HG03108 (cell line): Measurements from ENCODE around the gene ARMC6.

Experiments used
- ATAC-seq: cut with Tn5 transposase; IDR thresholded peaks from one replicate; pipeline ENCODE4 v1.9.1; 2021; ENCODE audit warnings: moderate library complexity; ENCODE audit not compliant: unreplicated experiment

The ARMC6 gene

DNA sequence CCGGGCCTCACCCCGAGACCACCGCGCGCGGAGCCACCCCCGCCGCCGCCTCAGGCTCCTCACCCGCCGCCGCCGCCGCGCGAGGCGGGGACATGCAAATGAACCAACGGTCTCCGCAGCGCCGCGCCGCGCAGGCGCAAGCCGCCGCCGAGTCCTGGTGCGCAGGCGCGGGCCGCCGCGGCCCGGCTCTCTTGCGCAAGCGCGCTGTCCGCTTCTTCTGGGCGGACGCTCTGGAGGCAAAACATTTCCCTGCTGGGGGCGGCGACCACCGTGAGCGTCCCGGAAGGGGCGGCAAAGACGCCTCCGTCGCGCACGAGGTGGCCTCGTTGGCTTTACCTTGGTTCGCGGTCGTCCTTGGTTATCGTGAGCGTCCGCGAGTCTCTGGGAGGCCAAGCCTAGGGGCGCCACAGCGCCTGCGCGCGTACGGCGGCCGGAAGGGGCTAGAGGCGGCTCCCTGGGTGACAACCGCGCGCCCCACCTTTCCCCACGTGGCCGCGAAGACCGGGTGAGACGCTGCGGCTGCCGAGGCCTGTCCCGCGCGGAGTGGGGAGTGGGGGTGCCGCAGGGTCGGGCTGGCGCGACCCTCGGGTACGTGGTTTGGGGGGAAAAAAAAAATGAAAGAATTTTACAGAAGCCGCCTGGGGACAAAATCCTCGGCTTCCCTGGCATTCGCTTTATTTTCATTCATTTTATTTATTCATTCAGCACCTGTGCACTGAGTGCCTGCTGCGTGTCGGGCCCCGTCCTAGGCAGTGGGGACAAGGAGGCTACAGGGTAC is at the start of gene ARMC6, which contains the start of gene SUGP2:
Gene ARMC6 (plus strand): TSS at position 178 of the 778 bp plus-strand sequence. CDS start 607 bp downstream, outside the sequence.
Gene SUGP2 (minus strand): TSS at position 92 of the 778 bp plus-strand sequence. CDS start 2,446 bp downstream, outside the sequence.
- peak; percentile 72 for ATAC-seq

DNA sequence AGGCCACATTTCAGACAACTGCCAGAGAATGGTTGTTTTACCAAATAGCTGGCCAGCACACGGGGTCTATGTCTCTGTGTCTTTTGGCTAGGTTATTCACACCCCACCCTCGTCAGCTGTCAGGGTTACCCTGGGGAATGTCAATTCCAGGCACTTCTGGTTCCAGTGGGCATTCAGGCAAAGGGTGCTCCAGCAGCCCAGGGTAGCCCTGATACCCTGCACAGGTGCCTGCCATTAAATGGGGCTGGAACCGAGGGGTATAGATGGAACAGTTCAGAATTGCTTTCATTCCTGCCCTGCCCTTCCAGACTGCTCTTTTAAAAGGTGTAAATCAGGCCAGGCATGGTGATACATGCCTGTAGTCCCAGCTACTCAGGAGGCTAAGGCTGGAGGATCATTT is 49.2 kb upstream of the ARMC6 start:
- ATAC-seq, result no peak

- ATAC-seq, result no peak
Observed at GRCh38 chr19:18985257-18985656, 48.1 kb upstream of the ARMC6 start.

DNA sequence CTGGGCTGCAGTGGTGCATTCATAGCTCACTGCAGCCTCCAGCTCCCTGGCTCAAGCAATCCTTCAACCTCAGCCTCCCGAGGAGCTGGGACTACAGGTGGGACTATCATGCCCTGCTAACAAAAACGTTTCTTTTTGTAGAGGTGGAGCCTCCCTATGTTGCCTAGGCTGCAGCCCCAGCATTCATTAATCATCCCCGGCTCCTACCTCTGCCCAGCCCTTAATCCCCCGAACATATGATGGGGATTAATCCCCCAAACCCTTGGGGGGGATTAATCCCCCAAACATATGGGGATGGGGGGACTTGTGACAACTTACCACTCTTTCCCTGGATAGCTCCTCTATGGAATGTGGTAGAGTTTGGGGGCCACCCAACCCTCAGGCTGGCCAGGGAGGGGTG is 45.9 kb upstream of the ARMC6 start:
- ATAC-seq, result no peak

- no peak for ATAC-seq
Observed at GRCh38 chr19:18989316-18989715, 44.1 kb upstream of the ARMC6 start.

- no peak for ATAC-seq
Observed at GRCh38 chr19:18990128-18990708, 43.2 kb upstream of the ARMC6 start.

DNA sequence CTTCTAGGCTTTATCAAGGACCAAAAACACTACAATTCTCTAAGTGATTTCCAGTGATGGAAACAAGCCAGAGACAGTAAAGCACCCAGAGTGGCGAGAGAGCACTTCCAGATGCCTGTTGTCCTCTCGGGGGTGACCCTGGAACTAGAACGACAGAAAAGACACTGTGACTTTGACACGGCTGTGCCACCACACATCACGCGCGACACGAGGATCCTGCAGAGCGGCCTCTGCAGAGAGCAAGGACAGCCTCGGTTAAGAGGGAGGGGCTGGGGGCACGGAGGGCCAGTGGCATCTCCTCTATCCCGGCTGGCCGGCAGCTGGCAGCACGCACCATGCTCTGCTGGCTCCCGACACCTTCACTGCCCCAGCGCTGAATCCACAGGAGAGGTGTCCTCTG is 42.4 kb upstream of the ARMC6 start:
- ATAC-seq, result no peak

DNA sequence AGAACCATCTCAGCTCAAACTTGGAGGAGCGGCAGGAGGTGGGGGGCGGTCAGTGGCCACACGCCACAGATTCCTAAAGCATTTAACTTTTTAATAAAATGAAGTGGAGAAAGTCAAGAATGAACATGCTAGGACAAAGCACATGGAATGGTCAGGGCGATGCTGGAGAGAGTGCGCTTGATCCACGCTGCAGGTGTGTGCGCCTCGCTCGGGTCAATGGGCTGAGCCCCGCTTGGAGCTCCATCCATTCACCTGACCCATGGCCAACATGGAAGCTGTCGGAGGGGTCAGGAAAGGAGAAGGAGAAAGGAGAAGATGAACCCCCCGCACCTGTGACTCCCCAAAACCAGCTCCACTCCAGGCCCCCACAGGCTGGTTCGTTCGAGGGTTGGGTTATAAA is 41.9 kb upstream of the ARMC6 start:
- no peak for ATAC-seq

DNA sequence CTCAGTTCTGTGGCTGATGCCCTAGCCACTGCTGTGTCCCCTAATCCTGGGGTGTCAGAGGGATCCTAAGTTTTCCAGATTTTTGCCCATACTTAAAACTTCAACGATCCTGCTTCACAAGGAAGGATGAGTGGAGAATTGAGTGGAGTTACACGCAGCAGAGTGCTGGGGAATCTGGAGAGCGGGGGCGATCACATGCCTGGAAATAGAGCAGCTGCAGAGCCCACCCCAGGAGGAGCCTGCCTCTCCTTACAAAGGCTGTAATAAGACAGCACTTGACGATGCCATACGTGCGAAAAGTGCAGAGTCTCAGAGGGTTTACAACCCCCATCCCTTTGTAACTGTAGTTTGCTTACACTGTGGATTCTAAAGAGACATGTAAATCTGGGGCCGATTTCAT is 40.7 kb upstream of the ARMC6 start:
- ATAC-seq, result no peak

DNA sequence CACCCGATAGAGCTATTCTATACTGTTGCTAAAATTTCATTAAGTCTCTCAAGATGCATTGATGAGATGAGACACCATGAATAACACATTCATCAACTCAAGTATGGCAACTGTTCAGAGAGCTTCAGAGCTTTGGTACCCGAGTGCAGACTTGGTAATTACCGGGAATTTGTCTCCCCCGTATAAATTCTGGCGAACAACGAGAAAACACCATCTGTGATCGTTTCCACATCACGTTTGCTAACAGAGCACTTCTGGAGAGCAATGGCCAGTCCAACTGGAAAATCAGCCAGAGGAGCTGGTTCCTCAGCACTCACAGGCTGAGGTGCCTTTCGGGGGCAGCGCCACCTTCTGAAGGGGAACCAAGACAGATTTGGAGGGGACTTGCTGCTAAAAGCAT is 40.3 kb upstream of the ARMC6 start:
- ATAC-seq, result no peak

DNA sequence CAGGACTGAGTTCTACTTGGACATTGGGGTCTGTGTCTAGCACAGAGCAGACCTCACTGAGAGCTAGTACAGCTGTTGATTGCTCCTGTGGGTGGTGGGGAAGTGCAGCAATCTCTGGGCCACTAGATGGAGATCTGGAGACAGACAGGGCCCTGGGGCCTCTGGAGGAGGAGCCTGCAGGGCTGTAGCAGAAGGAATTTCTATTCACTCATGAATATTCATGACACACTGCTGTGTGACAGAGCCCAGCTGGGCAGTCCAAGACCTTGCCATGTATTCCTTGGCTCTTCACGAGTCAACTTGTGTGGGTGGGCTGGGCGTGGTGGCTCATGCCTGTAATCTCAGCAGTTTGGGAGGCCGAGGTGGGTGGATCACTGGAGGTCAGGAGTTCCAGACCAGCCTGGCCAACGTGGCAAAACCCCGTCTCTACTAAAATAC is 37.6 kb upstream of the ARMC6 start:
- no peak for ATAC-seq

DNA sequence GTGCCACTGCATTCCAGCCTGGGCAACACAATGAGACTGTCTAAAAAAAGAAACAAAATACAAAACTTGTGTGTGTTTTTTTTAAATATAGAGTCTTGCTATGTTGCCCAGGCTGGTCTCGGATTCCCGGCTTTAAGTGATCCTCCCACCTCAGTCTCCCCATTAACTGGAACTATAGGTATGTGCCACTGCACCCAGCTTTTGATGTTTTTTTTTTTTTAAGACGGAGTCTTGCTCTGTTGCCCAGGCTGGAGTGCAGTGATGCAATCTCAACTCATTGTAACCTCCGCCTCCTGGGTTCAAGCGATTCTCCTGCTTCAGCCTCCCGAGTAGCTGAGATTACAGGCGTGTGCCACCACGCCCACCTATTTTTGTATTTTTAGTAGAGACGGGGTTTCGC is 37.1 kb upstream of the ARMC6 start:
- ATAC-seq, result no peak

- ATAC-seq, result no peak
Observed at GRCh38 chr19:18996796-18997394, 36.5 kb upstream of the ARMC6 start.

DNA sequence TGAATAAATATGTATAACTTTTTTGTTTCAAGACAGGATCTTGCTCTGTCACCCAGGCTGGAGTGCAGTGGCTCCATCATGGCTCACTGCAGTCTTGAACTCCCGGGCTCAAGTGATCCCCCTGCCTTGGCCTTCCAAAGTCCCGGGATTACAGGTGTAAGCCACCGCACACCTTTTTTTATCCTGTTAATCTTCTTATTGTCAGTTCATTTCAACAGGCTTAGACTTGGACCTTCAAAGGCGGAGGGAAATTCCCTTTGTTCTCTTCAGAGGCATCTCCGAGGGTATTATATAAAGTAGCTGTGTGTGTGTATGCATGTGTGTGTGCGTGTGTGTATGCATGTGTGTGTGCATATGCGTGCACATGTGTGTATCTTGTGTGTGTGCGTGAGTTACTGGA is 35.1 kb upstream of the ARMC6 start:
- no peak for ATAC-seq

DNA sequence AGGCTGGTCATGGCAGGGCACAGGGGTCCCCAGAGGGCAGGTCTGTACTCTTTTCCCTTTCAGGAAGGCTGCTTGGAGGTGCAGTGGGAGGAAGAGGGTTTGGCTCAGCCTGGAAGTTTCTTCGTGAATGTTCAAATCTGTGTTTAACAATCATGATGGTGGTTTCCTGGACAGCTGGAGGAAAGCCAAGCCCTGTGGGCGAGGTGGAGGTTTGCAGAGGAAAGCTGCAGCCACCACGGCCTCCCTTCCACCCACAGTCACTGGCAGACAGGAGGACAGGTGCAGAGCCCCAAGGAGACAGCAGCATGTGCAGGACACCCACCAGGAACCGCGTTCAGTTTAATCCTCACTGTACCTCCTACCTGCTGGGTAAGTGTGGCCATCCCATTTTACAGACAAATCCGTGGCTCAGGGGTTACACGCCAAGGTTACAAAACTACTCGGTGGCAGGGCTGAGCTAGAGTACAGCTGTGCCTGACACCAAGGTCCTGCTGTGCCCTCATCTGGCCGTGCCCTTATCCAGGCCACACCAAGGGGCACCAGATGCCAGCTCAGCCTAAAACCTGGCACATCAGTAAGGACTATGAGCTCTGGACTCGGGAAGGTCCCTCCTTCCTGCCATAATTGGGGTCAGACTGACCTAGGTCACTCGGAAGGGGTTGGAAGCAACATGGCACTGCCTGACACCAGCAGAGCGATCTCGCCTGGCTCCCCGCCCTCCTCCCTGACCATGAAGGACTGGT is 34.2 kb upstream of the ARMC6 start:
- no peak for ATAC-seq

- no peak for ATAC-seq
Observed at GRCh38 chr19:18999896-19000620, 33.3 kb upstream of the ARMC6 start.

DNA sequence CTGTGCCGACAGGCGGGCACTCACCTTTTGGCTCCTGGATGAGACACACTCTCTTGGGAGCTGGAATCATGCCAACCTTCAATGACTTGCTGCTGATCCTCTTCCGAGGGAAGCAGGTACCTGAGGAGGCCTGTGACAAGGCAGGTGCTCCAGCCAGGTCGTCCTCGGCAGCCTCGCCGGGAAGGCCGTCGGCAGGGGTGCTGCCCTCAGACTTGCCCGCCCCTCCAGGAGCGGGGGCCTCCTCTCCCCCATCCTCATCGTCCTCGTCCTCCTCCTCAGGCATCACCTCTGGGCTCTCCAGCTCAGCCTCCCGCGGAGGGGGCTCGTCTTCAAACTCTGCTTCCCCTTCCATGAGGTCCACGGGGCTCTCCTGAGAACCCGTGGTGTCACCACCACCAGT is 29.3 kb upstream of the ARMC6 start:
- no peak for ATAC-seq

GRCh38 chr19:19006213-19006612 is 27.2 kb upstream of the ARMC6 start:
- ATAC-seq, result no peak

DNA sequence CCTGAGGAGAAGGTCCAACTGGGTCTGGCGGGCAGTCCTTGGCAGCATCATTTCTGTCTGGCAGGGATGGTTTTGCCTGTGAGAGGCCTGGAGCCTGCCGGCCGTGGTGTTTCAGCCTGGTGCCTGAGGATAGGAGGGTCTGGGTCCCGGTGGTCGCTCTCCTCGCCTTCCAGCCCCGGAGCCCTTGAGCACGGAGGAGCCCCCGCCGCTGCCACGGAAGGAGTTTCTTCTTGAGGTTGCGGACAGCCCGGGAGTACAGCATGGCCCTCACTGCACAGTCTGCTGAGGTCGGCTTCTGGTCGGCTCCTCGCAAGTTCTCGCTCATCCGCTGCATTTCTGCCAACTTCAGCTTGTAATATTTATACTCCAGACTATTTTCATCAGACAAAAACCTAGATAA is 23.5 kb upstream of the ARMC6 start:
- ATAC-seq, result no peak

- ATAC-seq, result no peak
Observed at GRCh38 chr19:19010551-19010950, 22.9 kb upstream of the ARMC6 start.

DNA sequence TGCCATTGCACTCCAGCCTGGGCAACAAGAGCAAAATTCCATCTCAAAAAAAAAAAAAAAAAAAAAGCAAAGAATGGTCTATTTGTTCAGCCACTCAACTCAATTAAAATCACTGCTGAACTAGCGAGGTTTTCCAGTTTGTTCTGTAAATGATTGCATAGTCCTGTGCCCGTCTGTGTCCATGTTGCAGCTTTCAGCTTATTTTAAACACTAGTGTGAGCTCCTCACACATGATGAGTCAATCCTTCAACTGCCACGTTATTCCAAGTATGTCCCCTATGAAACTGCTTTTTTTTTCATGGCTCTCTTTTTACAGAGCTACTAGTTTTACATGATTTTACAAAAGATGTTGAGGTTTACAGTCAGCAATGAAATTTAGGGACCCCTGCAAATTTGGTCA is 12.3 kb upstream of the ARMC6 start:
- no peak for ATAC-seq
